CD4-positive, alpha-beta T cell treated with Interferon gamma for 1 hour (primary cell): ENCODE data around the gene TOMM70.
"Not testable (repeated sequence)": the region's sequence is repeated elsewhere in the genome, so short reads cannot be mapped to it uniquely, and the experiment has no call there.

Experiments
- DNase-seq: peaks from one replicate; pipeline ENCODE4 v3.0.0-alpha.2; 2020

The TOMM70 gene

DNA sequence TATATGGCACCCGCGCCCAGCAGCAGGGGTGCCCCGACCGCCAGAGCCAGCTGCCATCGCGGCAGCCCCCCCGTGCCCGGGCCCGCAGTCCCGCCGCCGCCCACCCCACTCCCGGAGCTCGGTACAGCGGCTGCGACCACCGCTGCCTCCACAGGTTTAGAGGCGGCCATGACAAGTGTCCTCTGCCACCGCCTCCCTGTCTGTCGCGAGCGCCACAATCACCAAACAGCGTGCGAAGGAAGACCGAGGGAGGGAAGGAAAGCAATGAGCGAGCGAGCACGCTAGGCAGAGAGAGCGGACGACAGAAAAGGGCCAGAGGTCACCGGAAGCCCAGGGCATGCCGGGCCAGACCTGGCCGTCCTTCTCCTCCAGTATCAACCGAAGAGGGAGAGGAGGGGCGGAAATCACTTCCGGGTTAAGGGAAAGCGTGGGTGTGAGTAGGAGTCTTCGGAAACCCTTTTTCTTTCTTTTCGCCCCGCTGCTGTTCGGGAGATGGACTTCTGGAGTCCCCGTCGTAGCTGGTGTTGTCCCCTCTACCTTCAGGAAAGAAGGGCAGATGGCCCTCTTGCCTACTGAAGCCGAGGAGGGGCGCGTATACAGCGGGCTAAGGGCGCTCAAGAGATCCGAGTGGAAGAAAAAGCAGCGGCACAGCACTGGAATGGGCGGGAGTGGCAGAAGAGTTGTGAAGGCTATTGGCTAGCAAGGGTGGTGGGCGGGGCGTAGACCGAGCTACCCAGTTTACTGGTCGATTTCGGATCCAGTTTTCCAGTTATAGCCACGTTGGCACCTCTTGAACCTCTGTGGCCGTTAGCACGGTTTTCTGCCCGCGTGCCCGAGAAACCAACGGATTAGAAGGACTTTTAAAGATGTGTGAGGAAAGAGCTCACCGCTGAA, at the start of gene TOMM70, which contains the start of gene LNP1:
TOMM70 (minus strand) TSS at position 310 of the 894 bp plus-strand sequence; CDS start at position 170, 140 bp downstream.
LNP1 (plus strand) TSS at position 760 of the 894 bp plus-strand sequence. CDS start 28,191 bp downstream, outside the sequence.
- DNase-seq: peak; percentile 91

DNA sequence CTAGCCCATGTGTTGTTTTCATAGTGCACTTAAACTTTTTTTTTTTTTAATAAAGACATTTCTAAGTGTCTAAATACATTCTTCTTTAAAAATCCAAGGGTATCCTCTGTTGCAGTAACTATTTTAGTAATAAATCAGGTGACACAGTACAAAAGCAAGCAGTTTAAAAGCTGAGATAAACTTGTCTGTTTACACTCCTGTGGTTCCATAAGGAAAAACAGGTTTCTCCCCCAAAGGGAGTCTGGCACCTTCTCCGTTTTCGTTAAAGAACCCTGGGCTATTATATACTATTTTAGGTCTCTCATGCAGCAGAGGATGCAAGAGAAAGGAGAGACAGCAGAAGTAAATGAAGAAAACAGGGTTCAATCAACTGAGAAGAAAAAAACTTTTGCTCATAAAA, 48.3 kb upstream of the TOMM70 start:
- no peak for DNase-seq

DNA sequence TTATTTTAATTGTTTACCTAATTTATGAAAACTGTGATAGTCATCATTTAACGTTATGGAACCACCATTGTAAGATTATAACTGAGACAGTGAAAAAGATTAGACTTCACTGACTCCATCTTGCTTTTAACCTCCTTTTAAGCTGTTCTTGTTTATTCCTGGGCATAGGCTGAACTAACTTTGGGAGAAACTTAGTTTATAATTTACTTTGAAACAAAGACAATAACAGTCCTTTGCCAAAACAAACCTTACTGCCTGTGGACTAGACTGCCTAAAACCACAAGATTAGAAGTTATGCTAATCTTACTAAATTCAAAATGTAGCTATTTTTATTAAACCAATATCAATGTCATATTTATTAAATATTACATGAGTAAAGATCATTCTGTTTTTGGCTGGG, 47.2 kb upstream of the TOMM70 start:
- DNase-seq: no peak

DNA sequence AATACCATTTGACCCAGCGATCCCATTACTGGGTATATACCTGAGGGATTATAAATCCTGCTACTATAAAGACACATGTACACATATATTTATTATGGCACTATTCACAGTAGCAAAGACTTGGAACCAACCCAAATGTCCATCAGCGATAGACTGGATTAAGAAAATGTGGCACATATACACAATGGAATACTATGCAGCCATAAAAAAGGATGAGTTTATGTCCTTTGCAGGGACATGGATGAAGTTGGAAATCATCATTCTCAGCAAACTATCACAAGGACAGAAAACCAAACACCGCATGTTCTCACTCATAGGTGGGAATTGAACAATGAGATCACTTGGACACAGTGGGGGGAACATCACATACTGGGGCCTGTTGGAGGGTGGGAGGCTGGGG, 46.2 kb upstream of the TOMM70 start:
- not testable (repeated sequence) for DNase-seq

DNA sequence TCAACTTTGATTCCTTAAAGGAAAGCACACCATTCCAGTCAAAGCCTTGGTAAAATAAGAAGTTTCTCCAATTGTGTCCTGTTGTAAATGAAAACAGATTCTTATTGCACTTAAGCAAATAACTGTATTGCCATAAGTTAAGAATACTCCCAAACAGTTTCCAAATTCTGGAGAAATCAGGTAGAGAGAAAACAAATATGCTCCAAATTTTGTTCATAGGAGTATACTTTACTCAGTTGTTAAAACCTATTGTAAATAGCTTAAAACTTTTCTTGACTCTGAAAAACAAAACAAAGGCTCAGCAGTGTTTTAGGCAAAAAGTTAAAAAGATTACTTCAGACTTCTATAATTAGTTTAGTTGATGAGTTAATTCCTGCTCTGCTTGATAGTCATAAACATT, 42.8 kb upstream of the TOMM70 start:
- DNase-seq: no peak

DNA sequence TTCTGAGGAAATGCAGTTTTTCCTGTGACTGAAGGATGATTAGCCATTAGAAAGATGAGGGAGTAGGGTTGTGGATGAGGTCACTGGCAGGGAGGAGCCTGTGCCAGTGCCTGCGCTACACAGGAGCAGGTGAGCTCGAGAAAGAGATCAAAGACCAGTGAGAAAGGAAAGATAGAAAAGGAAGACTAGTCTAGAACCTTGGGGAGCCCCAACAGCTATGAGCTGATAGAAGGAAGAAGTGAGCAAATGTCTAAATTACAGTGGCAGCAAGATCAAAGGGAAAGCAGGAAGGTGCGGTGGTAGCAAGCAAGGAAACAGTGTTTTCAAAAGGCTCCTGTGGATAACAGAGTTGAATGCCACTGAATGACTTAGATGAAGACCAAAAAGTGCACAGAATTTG, 40.0 kb upstream of the TOMM70 start:
- DNase-seq: no peak

DNA sequence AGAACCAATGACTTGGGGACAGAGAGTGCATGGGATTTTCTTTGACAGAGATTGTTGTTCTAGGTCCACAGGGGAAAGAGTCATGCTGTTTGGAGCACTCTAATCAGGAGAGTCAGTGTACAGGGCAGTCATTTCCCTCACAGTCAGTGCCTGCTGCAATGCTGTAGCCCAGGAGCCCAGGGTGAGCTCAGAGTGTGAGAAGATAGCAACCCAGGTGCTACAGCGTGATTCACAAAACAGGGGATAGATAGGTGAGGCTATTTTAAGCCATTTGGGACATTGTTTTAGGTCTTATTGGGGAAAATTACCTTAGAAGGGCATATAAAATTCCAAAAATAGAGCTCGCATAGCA, 37.7 kb upstream of the TOMM70 start:
- DNase-seq: no peak

DNA sequence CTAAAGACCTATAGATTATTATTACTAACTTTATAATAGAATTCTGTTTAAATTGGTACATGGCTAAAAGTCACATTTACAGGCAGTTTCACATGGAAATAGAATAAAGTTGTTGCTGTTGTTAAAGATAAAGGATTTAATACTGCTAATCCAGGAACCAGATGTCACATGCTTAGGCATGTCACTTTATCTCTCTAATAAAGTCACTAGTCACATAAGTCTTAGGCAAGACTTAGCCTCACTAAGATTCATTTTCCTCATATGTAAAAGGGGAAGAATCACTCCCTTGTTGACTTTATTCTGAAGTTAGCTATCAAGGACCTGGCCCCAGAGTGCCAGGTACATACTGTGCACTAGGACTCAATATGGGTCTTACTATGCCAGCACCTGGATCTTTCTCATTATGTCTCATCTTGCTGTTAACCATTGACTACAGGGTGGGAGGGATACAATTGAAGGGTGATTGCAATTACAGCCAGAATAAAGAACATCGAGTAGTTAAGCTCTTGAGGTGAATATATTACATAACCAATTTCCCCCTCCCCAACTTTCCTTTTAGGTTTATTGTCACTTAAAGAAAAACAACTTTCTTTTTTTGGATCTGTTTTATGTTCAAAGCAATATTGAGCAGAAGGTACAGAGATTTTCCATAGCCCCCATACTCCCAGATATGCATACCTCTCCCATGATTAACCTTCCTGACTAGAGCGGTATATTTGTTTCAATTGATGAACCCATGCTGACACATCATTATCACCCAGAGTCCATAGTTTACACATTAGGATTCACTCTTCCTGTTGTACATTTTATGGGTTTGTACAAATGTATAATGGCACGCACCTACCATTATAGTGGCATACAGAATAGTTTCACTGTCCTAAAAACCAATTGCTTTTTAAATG, 37.1 kb upstream of the TOMM70 start:
- no peak for DNase-seq

DNA sequence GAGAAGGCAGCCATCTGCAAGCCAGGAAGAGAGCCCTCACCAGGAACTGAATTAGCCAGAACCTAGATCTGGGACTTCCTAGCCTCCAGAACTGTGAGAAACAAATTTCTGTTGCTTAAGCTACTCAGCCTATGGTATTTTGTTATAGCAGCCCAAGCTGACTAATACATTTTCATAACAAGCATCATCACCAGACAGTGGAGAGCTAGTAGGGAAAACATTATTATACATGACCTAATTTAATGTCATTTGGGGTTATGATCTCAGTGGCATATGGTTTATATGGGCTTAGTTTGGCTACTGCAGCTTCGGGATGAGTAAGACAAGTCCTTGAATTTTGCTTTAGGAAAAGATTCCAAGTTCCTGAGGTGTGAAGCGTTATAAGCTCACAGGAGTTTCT, 36.1 kb upstream of the TOMM70 start:
- DNase-seq: no peak

DNA sequence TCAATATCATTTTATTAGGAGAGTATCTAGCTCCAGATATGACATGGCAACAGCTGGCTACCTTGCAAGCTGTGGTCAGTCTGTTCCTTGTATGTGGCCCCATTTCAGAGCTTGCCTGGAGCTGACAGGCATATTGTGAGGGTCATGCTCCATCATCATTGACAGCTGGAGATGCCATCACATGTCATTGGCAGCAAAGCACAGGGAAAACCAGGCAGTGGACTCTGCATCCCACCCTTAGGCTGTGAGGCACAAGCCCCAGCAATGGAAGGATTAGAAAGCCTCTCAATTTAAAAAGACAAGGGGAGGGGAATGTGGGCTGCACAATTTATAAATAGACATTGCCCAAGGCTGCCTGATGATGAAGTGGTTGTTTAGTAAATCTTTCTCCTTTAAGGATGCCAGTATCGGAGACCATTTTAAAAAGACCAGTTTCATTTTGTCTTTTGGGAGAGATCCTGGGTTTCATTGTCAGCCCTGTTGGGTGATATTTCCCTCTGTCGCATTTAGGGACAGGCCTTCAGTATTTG, 28.4 kb upstream of the TOMM70 start:
- DNase-seq: no peak

DNA sequence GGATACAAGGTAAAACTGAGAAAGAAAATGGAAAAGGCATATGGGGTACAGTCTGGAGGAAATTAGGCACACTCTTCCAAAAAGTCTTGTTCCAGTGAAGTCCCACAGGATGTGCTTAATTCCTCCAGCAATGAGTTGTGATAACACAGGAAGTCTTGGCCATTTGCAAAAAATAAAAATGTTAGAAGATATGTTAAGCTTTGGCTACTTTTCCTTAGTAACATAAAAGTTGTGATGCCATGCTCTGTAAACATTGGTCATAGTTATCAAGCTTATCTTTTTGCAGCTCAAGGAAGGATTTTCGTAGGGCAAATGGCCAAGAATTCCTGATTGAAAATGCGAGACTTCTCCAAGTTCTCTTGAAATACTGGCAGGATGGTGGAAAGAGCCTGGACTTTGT, 26.8 kb upstream of the TOMM70 start:
- DNase-seq: no peak

DNA sequence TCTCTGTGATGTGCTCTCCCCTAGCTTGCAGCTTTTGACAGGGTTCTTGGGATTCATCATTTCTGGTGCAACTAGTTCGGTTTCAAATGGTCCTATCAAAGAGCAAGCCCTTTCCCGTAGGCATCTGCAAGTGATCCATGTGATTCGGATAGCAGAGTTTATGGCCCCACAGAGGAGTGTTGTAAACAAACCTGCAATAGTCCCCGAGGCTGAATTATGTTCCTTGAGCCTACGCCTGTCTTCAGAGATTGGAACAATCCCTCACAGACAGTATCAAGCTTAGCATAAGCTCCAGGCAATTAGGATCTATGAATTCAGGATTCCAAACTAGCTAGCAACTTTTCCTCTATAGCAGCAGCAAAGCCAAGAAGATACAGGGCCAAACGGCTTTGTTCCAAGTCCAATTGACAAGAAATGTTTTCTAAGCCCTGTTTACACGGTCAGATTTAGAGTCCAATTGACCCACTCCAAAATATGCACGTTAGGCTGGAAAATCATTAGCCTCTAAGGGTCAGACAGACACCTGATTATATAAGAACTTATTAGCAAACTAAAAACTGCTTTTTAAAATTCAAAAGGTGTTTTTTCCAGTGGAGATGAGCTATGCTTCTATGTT, 25.3 kb upstream of the TOMM70 start:
- no peak for DNase-seq

DNA sequence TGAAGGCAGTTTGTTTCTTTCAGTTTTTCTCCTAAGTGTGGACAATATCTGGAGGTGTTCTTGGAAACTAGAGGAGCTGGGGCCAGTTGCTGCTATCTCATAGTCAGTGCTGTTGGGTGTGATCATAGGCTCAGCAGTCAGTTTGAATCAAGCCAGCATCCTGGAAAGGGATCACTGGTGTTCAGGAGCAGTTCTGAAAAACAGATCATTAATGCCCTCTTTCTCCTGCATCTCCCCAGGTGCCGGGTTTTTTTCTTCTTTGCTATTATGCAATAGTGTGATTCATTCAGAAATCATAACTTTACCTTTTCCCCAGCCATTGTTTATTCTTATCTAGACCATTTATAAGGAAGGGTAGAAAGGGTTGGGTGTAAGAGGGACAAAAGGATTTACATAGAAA, 24.4 kb upstream of the TOMM70 start:
- no peak for DNase-seq

DNA sequence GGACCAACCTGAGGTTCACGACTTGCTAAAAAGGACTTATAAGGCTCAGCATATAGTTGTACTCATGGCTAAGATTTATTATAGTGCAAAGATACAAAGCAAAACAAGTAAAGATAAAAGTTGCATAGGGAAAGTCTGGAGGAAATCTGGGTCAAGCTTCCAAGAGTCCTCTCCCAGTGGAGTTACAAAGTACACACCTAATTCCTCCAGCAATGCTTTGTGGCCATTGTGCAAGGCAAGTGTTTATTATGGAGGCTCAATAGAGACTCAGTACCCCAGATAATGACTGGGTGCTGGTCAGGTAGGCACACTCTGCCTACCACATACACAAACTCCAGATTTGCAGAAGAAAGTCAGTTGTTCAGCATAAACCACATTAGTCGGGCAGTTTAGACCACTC, 23.4 kb upstream of the TOMM70 start:
- no peak for DNase-seq

DNA sequence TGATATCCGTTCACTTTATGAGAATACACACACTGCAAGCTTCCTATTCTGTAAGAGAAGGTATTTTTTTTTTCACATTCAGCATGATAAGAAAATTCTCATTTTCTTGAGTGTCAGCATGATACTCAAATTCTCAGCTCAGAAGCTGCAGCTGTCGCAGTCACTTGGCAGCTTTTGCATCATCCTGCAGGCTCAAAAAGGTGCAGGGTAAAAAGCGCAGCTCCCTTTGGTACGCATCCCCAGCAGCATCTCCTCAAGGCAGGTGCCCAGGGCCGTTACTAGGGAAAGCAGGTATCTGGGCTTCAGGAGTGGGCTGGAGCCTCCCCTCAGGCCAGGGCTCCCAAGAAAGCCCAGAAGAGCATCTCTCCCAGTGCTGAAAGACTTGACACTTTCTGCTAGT, 22.7 kb upstream of the TOMM70 start:
- no peak for DNase-seq

DNA sequence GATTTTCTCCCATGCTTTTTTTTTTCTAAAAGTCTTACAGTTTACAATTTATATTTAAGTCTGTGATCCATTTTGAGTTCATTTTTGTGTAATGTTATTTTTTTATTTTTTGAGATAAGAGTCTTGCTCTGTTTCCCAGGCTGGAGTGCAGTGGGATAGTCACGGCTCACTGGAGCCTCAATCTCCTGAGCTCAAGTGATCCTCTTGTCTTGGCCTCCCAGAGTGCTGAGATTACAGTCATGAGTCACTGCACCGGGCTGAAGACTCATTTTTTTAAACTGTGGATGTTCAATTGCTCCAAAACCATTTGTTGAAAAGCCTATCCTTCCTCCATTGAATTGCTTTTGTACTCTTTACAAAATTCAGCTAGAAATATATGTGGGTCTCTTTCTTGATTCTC, 20.0 kb upstream of the TOMM70 start:
- no peak for DNase-seq

DNA sequence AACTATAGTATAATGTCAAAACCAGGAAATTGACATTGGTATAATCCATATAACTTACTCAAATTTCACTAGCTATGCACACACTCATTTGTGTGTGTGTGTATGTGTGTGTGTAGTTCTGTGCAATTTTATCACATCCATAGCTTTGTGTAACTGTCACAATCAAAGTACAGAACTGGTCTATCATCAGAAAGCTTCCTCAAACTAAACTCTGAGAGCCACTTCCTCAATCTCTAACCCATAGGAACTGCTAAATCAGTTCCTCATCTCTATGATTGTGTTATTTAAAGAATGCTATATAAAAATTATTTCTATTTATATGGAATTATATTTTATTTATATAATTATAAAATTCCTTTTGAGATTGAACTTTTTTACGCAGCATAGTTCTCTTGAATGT, 18.5 kb upstream of the TOMM70 start:
- no peak for DNase-seq

DNA sequence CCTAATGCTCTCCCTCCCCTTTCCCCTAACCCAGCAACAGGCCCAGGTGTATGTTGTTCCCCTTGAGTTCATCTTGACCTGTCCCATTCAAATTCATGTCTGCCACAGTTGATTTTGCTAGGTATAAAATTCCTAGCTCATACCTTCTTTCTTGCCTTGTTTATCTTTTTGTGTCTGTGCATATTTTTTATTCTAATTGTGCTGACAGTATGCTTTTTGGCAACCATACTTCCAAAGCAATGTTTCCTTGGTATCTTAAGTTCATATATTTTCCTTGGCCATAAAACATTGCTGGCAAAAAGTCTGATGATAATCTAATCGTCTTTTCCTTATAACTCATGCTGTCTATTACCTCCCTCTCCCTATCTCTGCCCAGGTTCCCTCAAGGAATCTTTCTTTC, 16.0 kb upstream of the TOMM70 start:
- DNase-seq: no peak

DNA sequence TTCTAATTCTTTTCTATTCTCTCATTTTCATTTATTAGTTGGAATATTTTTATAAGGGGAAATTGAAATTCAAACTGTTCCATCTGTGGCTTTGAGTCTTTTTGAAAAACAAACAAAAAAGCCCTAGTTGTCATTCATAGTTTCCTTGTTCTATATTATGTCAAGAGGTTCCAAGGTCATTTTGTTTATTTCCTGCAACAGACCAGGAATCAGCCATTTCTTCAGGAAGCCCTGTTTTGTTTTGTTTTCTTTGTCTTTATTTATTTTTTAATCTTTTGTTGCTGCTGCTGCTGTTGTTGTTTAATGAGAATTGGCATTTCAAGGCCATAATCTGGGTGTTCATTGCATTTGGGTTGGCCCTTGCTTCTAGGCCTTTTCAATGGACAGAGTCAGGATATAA, 15.3 kb upstream of the TOMM70 start:
- DNase-seq: no peak

DNA sequence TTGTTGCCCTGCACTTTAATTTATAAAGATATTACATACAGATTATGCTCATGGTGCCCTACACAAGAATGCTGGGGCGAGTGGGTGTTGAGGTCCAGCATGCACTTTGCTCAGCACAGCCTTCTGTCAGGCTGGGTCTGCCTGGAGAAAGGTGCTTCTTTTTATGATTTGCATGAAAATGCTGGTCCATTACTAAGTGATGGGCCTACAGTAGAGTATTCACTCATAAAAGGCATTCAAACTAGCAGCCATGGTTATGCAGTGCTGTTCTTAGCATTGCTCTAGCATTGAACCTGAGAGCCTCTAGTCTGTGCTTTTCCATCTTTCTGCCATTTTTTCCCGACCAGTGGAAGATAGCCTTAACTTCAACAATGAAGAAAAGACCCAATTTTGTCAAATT, 12.7 kb upstream of the TOMM70 start:
- DNase-seq: no peak

DNA sequence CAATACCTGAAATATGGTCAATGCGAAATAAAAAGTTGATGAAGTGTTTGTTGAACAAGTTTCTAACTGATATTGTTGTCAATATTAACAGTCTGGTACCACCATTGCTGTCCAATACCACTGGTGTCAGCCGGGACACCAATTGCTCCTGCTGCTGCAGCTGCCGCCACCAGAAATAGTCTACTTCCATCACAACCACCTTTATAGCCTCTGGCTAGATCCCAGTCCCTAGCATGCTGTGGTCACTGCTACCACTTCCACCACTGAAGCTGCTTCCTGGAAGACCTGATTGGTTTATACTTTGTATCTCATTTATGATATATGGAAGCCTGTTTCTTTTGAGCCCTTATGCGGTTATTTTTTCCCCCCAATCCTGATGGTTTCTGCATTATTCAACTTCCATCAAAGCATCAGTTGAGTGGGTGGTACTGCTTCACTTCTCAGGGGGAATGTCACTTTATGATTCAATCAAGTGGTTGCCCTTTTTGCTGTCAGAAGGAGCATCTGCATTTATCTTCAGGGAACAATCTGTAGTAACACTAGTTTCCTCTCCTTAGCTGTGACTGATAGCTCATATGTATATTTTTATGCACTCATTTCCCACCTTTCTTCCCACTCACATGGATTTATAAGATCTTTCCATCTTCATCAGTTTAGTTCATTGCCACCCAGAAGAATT, 12.2 kb upstream of the TOMM70 start:
- no peak for DNase-seq
